SU-DHL-6 (cell line): ENCODE results near the gene ECHS1.
"Not testable (repeated sequence)": the region's sequence is repeated elsewhere in the genome, so short reads cannot be mapped to it uniquely, and the experiment has no call there.

Source experiments
- H2AFZ ChIP-seq: fragments of 200-600 bp; sonication (generic); 2 replicates; pipeline ENCODE4 v1.6.1; 2014; ENCODE audit warnings: low read depth, mild to moderate bottlenecking, moderate library complexity, mixed read lengths, antibody characterized with exemption, low read length; ENCODE audit not compliant: severe bottlenecking
- H3F3A ChIP-seq: fragments of 200-600 bp; shearing (Covaris generic); 2 replicates; pipeline ENCODE4 v1.6.0; 2016; ENCODE audit warnings: antibody characterized with exemption, mild to moderate bottlenecking; ENCODE audit not compliant: insufficient read depth
- H3K27ac ChIP-seq: fragments of 200-600 bp; sonication (generic); 2 replicates; pipeline ENCODE4 v1.5.1; 2016; ENCODE audit warnings: low read depth, mild to moderate bottlenecking, low read length, moderate library complexity, mixed read lengths
- H3K27me3 ChIP-seq: fragments of 200-600 bp; sonication (generic), shearing (Covaris generic); 2 replicates; pipeline ENCODE4 v1.6.0; 2014; ENCODE audit warnings: mild to moderate bottlenecking, low read length
- H3K36me3 ChIP-seq: fragments of 200-600 bp; sonication (generic); 2 replicates; pipeline ENCODE4 v1.6.1; 2014; ENCODE audit warnings: mild to moderate bottlenecking, low read length, mixed read lengths
- H3K4me2 ChIP-seq: fragments of 300-600, 200-600 bp; shearing (Covaris generic), sonication (generic); 2 replicates; pipeline ENCODE4 v1.6.0; 2014; ENCODE audit warnings: low read length, low read depth, mild to moderate bottlenecking; ENCODE audit not compliant: poor library complexity, severe bottlenecking
- H3K4me3 ChIP-seq: fragments of 200-600 bp; sonication (generic); 2 replicates; pipeline ENCODE4 v1.5.1; 2014; ENCODE audit warnings: antibody characterized with exemption, low read length, mild to moderate bottlenecking, mixed read lengths; ENCODE audit not compliant: insufficient read depth, poor library complexity, severe bottlenecking
- H3K79me2 ChIP-seq: fragments of 200-600 bp; sonication (generic); 2 replicates; pipeline ENCODE4 v1.6.1; 2014; ENCODE audit warnings: mild to moderate bottlenecking, low read length, moderate library complexity; ENCODE audit not compliant: insufficient read depth
- H3K9ac ChIP-seq: fragments of 200-600 bp; sonication (generic); 2 replicates; pipeline ENCODE4 v1.7.0; 2014; ENCODE audit warnings: mild to moderate bottlenecking, low read length
- H3K9me2 ChIP-seq: fragments of 200-600 bp; sonication (generic); replicated peaks from 2 replicates; pipeline ENCODE4 v1.6.1; 2014; ENCODE audit warnings: low read length; ENCODE audit not compliant: insufficient read depth
- H3K9me3 ChIP-seq: fragments of 200-600 bp; sonication (generic); 2 replicates; pipeline ENCODE4 v1.6.1; 2014; ENCODE audit warnings: low read length, mixed read lengths; ENCODE audit not compliant: insufficient read depth
- H4K20me1 ChIP-seq: fragments of 200-600 bp; sonication (generic); 2 replicates; pipeline ENCODE4 v1.6.1; 2014; ENCODE audit warnings: low read depth, mild to moderate bottlenecking, antibody characterized with exemption, low read length, moderate library complexity, mixed read lengths
- EZH2phosphoT487 ChIP-seq: fragments of 200-600 bp; sonication (generic), shearing (Covaris generic); conservative IDR thresholded peaks from 2 replicates; pipeline ENCODE4 v1.6.1; 2018; ENCODE audit warnings: mild to moderate bottlenecking, antibody characterized with exemption, low read length, moderate library complexity, mixed read lengths
- TF ChIP-seq, protein P1 (sequence below): fragments of 200-600 bp; sonication (generic); IDR thresholded peaks from one replicate; pipeline ENCODE4 v1.5.1; 2017; ENCODE audit warnings: antibody characterized with exemption, mild to moderate bottlenecking, low read length, moderate library complexity; ENCODE audit not compliant: insufficient read depth, poor library complexity, severe bottlenecking

The ECHS1 gene

DNA sequence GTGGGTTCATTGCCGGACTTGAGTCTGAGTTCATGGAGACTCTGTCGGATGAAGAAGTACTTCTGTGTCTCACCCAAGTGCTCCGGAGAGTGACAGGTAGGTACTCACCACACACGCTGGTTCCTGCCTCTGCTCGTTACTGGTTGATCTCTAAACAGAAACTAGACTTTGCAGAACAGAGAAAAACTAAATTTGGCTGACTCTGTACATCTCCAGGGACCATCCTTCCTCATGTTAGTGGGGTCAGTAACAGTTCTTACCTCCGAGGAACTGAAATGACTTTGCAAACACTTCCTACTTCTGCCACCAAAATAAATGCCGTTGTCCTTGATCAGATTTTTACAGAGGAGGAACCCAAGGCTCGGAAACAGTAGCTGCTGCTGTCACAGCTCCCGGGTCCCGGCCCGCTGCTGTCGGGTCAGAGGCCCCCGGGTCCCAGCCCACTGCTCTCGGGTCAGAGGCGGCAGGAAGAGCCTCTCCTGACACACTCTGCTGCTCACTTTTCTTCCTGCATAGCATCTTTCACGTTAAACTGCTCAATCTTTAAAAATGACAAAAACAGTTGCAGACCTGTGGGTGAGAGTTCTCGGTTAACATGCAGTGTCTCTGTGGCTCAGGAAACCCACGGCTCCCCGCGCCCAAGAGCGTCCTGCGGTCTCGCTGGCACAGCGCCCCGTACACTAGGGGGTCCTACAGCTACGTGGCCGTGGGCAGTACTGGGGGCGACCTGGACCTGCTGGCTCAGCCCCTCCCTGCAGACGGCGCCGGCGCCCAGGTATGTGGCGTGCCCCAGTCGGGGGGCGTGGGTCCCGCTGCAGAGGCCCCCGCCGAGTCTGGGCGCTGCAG is 16.0 kb upstream of the ECHS1 start:
- Histone ChIP-seq H3K9me3 (no peaks in the 10 kb centered on the region), H3K36me3 (no peaks in the 10 kb centered on the region), H3K79me2 (peaks cover under 1% of the 10 kb centered on the region; the same call in 1 of the 2 replicates), H3F3A (peaks cover 22% of the 10 kb centered on the region), H3K9me2 (no peaks in the 10 kb centered on the region), H3K27me3 (no peaks in the 10 kb centered on the region), H3K9ac (peak overlapping the region; percentile 61), H2AFZ (peak overlapping the region; percentile 44), H3K4me3 (peak overlapping the region; percentile 60), H4K20me1 (no peaks in the 10 kb centered on the region), H3K27ac (peak overlapping the region; percentile 93), H3K4me2 (peak overlapping the region; percentile 92)
- TF ChIP-seq, protein P1, sequence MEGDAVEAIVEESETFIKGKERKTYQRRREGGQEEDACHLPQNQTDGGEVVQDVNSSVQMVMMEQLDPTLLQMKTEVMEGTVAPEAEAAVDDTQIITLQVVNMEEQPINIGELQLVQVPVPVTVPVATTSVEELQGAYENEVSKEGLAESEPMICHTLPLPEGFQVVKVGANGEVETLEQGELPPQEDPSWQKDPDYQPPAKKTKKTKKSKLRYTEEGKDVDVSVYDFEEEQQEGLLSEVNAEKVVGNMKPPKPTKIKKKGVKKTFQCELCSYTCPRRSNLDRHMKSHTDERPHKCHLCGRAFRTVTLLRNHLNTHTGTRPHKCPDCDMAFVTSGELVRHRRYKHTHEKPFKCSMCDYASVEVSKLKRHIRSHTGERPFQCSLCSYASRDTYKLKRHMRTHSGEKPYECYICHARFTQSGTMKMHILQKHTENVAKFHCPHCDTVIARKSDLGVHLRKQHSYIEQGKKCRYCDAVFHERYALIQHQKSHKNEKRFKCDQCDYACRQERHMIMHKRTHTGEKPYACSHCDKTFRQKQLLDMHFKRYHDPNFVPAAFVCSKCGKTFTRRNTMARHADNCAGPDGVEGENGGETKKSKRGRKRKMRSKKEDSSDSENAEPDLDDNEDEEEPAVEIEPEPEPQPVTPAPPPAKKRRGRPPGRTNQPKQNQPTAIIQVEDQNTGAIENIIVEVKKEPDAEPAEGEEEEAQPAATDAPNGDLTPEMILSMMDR, result no peak
- TF ChIP-seq EZH2phosphoT487, result no peak

DNA sequence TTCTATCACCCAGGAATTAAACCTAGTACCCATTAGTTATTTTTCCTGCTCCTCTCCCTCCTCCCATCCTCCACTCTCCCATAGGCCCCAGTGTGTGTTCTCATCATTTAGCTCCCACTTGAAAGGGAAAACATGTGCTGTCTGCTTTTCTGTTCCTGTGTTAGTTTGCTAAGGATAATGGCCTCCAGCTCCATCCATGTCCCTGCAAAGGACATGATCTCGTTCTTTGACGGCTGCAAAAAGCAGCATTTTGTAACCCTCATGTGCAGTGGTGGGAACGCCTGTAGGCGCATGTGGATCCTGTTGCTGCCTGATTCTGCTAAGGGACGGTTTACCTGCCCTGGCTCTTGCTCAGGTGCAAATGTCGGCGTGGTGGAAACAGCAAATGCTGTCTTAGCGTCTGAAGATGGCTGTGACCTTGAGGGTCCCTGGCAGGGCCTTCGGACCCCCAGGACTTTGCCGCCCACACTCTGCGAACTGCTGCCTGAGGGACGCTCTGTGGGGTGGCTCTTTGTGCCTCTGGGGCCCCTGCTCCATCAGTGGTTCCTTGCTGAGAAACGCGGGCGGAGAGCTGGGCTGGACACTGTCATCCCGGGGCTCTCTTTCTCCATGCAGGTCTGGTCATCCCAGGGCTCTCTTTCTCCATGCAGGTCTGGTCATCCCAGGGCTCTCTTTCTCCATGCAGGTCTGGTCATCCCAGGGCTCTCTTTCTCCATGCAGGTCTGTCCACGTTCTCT is 15.2 kb upstream of the ECHS1 start:
- Histone ChIP-seq H3K36me3 (no peaks in the 10 kb centered on the region), H3K4me3 (peak overlapping the region; percentile 32), H3F3A (peaks cover 18% of the 10 kb centered on the region), H2AFZ (peak overlapping the region; percentile 44), H3K27me3 (no peaks in the 10 kb centered on the region), H3K9me3 (no peaks in the 10 kb centered on the region), H4K20me1 (no peaks in the 10 kb centered on the region), H3K9ac (peak overlapping the region; percentile 61), H3K9me2 (no peaks in the 10 kb centered on the region), H3K27ac (peak overlapping the region; percentile 93), H3K4me2 (peak overlapping the region; percentile 92), H3K79me2 (no peaks in the 10 kb centered on the region)
- TF ChIP-seq, protein P1, result no peak
- no peak for TF ChIP-seq EZH2phosphoT487

DNA sequence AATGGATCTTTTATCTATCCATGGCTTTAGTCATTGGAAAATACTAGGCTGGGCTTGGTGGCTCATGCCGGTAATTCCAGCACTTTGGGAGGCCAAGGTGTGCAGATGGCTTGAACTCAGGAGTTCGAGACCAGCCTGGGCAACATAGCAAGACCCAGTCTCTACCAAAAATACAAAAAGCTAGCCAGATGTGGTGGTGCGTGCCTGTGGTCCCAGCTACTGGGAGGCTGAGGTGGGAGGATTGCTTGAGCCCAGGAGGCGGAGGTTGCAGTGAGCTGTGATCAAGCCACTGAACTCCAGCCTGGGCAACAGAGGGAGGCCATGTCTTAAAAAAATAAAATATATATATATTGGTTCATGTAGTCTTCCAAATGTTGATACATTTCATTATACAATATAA is 13.8 kb upstream of the ECHS1 start:
- H3K4me2 ChIP-seq, H4K20me1 ChIP-seq, H3K36me3 ChIP-seq, H3K9ac ChIP-seq, H3K4me3 ChIP-seq, H3K79me2 ChIP-seq, H3K9me2 ChIP-seq, H3K27me3 ChIP-seq, H3K9me3 ChIP-seq, H2AFZ ChIP-seq, H3K27ac ChIP-seq: not testable (repeated sequence)
- H3F3A ChIP-seq, result peaks cover 14% of the 10 kb centered on the region

DNA sequence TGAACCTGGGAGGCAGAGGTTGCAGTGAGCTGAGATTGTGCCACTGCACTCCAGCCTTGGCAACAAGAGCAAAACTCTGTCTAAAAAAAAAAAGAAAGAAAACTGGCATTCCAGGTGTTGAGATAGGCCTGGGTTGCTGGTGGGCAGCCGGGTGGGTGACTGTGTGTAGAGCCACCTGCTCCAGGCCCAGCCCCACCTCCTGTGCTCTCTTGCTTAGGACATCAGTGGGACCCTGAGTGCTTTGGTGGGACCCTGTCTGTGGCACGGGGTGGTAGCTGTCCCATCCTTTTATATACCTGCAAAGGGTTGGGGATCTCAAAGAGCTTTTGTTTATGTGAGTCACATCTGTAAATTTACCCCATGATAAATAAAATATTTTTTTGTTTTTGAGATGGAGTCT is 12.1 kb upstream of the ECHS1 start:
- H3K9me2 ChIP-seq, result no peaks in the 10 kb centered on the region
- H3K36me3 ChIP-seq, result no peaks in the 10 kb centered on the region
- H4K20me1 ChIP-seq, result no peaks in the 10 kb centered on the region
- H3K27me3 ChIP-seq, result no peaks in the 10 kb centered on the region
- no peak overlapping the region for H3K4me2 ChIP-seq
- H3K79me2 ChIP-seq, result no peaks in the 10 kb centered on the region
- H3K9me3 ChIP-seq, result no peaks in the 10 kb centered on the region
- no peak overlapping the region for H3K4me3 ChIP-seq
- no peak overlapping the region for H3K27ac ChIP-seq
- TF ChIP-seq EZH2phosphoT487, result no peak
- TF ChIP-seq, protein P1, result no peak
- H3K9ac ChIP-seq, result no peak overlapping the region
- peaks cover 10% of the 10 kb centered on the region for H3F3A ChIP-seq
- no peak overlapping the region for H2AFZ ChIP-seq
